ENCODE results near the gene STXBP6.

The STXBP6 gene

DNA sequence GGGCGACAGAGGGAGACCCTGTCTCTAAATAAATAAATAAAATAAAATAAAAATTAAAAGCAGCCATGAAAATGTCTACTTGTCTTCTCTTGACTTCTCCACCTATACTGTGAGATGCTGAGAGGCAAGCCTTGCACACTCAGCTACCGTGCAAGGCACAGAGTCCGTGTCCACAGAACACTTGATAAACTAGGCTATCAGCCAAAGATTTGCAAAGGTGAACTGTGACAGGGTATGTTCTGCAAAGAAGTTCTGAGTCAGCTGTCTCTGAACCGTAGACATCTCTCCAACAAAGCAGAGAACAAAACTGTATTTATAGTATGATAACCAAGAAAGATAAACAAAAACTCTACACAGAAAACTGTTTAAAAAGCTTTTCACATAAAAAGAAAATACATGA is 35.5 kb downstream of the STXBP6 start (continued):
- TF ChIP-seq GLIS3 (CRISPR knock-in tag; IDR thresholded peaks at IDR 0.05) (no peak), ARNTL (CRISPR knock-in tag; IDR thresholded peaks at IDR 0.05; ENCODE audit: borderline replicate concordance, low read depth) (no peak)
- TF ChIP-seq, protein P1, sequence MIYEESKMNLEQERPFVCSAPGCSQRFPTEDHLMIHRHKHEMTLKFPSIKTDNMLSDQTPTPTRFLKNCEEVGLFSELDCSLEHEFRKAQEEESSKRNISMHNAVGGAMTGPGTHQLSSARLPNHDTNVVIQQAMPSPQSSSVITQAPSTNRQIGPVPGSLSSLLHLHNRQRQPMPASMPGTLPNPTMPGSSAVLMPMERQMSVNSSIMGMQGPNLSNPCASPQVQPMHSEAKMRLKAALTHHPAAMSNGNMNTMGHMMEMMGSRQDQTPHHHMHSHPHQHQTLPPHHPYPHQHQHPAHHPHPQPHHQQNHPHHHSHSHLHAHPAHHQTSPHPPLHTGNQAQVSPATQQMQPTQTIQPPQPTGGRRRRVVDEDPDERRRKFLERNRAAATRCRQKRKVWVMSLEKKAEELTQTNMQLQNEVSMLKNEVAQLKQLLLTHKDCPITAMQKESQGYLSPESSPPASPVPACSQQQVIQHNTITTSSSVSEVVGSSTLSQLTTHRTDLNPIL (CRISPR knock-in tag; IDR thresholded peaks at IDR 0.05; ENCODE audit: low read depth), result no peak

DNA sequence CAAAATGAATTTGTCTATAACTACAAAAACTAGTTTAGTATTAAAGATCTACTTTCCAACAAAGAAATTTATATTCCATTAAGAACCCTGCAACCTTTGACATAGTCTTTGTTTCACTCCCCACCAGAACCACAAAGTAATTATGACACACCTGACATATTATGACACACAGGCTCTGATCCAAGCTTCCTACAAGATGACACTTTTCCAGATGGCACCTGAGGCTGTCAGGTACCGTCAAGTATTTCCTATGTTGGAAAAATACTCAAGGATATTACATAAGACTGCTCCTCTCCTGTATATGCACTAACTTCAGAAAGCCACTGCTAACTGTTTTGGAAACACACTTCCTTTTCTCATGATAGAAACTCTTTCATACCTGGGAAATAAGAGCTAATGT is 38.9 kb downstream of the STXBP6 start:
- no peak for ATAC-seq
- TF ChIP-seq ZNF8 (CRISPR knock-in tag; IDR thresholded peaks at IDR 0.05), result no peak
- TF ChIP-seq TCF4 (CRISPR knock-in tag; IDR thresholded peaks at IDR 0.05; ENCODE audit: borderline replicate concordance), result no peak
- TF ChIP-seq BACH2 (CRISPR knock-in tag; IDR thresholded peaks at IDR 0.05; ENCODE audit: borderline replicate concordance), result no peak
- no peak for TF ChIP-seq CSDC2 (CRISPR knock-in tag; IDR thresholded peaks at IDR 0.05)
- TF ChIP-seq ZNF565 (CRISPR knock-in tag; conservative IDR thresholded peaks at IDR 0.05; ENCODE audit: low read depth), result no peak
- TF ChIP-seq ISL1 (CRISPR knock-in tag; IDR thresholded peaks at IDR 0.05), result no peak
- no peak for TF ChIP-seq RARB (CRISPR knock-in tag; IDR thresholded peaks at IDR 0.05)
- TF ChIP-seq, protein P2, sequence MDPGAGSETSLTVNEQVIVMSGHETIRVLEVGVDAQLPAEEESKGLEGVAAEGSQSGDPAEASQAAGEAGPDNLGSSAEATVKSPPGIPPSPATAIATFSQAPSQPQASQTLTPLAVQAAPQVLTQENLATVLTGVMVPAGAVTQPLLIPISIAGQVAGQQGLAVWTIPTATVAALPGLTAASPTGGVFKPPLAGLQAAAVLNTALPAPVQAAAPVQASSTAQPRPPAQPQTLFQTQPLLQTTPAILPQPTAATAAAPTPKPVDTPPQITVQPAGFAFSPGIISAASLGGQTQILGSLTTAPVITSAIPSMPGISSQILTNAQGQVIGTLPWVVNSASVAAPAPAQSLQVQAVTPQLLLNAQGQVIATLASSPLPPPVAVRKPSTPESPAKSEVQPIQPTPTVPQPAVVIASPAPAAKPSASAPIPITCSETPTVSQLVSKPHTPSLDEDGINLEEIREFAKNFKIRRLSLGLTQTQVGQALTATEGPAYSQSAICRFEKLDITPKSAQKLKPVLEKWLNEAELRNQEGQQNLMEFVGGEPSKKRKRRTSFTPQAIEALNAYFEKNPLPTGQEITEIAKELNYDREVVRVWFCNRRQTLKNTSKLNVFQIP (CRISPR knock-in tag; IDR thresholded peaks at IDR 0.05; ENCODE audit: borderline replicate concordance, low read depth), result no peak
- TF ChIP-seq ZNF70 (CRISPR knock-in tag; IDR thresholded peaks at IDR 0.05), result no peak

DNA sequence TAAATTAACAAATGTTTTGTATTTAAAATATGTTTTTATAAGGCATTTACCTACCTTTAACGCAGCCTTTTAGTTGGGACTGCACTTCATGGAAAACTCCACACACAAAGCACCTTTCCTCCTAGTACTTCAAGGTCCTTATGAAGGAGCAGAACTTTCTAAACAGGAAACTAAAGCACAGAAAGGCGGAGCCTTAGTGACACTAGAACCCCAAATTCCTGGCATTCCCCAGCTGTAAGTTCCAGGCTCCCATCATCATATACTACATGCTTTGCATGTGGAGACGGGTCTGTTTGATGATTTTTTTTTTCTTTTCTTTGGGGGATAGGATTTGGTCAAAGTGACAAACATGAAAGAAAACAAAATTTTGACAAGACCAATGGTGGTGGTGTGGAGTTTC is 39.5 kb downstream of the STXBP6 start:
- TF ChIP-seq SNAI2 (CRISPR knock-in tag; IDR thresholded peaks at IDR 0.05), result no peak
- TF ChIP-seq ISL1 (CRISPR knock-in tag; IDR thresholded peaks at IDR 0.05), result no peak
- no peak for TF ChIP-seq ZC3H10 (CRISPR knock-in tag; IDR thresholded peaks at IDR 0.05)
- no peak for TF ChIP-seq OSR1 (CRISPR knock-in tag; IDR thresholded peaks at IDR 0.05)
- no peak for TF ChIP-seq ESRRG (CRISPR knock-in tag; IDR thresholded peaks at IDR 0.05)
- TF ChIP-seq, protein P3, sequence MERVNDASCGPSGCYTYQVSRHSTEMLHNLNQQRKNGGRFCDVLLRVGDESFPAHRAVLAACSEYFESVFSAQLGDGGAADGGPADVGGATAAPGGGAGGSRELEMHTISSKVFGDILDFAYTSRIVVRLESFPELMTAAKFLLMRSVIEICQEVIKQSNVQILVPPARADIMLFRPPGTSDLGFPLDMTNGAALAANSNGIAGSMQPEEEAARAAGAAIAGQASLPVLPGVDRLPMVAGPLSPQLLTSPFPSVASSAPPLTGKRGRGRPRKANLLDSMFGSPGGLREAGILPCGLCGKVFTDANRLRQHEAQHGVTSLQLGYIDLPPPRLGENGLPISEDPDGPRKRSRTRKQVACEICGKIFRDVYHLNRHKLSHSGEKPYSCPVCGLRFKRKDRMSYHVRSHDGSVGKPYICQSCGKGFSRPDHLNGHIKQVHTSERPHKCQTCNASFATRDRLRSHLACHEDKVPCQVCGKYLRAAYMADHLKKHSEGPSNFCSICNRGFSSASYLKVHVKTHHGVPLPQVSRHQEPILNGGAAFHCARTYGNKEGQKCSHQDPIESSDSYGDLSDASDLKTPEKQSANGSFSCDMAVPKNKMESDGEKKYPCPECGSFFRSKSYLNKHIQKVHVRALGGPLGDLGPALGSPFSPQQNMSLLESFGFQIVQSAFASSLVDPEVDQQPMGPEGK (CRISPR knock-in tag; IDR thresholded peaks at IDR 0.05; ENCODE audit: borderline replicate concordance), result no peak
- TF ChIP-seq, protein P4, sequence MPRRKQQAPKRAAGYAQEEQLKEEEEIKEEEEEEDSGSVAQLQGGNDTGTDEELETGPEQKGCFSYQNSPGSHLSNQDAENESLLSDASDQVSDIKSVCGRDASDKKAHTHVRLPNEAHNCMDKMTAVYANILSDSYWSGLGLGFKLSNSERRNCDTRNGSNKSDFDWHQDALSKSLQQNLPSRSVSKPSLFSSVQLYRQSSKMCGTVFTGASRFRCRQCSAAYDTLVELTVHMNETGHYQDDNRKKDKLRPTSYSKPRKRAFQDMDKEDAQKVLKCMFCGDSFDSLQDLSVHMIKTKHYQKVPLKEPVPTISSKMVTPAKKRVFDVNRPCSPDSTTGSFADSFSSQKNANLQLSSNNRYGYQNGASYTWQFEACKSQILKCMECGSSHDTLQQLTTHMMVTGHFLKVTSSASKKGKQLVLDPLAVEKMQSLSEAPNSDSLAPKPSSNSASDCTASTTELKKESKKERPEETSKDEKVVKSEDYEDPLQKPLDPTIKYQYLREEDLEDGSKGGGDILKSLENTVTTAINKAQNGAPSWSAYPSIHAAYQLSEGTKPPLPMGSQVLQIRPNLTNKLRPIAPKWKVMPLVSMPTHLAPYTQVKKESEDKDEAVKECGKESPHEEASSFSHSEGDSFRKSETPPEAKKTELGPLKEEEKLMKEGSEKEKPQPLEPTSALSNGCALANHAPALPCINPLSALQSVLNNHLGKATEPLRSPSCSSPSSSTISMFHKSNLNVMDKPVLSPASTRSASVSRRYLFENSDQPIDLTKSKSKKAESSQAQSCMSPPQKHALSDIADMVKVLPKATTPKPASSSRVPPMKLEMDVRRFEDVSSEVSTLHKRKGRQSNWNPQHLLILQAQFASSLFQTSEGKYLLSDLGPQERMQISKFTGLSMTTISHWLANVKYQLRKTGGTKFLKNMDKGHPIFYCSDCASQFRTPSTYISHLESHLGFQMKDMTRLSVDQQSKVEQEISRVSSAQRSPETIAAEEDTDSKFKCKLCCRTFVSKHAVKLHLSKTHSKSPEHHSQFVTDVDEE (CRISPR knock-in tag; IDR thresholded peaks at IDR 0.05), result no peak
- no peak for TF ChIP-seq ZNF8 (CRISPR knock-in tag; IDR thresholded peaks at IDR 0.05)
- no peak for TF ChIP-seq TCF4 (CRISPR knock-in tag; IDR thresholded peaks at IDR 0.05; ENCODE audit: borderline replicate concordance)
- no peak for ATAC-seq

DNA sequence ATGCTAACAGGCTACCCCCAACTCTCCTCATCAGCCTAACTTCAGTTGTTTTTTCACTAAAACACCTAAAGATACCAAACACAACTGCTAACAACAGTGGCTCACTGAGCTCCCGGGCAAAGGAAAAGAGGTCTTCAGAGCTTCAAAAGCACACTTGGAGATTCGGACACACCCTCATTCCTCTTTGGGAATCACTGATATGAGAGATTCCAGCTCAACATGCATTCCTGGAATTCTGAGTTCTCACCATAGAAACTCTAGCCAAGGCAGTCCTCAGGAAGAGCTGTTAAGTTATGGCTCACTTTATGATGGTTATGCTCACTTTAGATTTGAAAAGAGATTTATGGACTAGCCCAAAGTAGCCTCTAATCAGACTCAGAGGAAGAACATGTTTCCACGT is 40.1 kb downstream of the STXBP6 start:
- no peak for TF ChIP-seq ZNF70 (CRISPR knock-in tag; IDR thresholded peaks at IDR 0.05)
- TF ChIP-seq ZC3H10 (CRISPR knock-in tag; IDR thresholded peaks at IDR 0.05), result no peak
- TF ChIP-seq OSR1 (CRISPR knock-in tag; IDR thresholded peaks at IDR 0.05), result no peak
- TF ChIP-seq, protein P1 (CRISPR knock-in tag; IDR thresholded peaks at IDR 0.05; ENCODE audit: low read depth), result no peak
- TF ChIP-seq RARB (CRISPR knock-in tag; IDR thresholded peaks at IDR 0.05), result no peak
- no peak for TF ChIP-seq TOX (CRISPR knock-in tag; IDR thresholded peaks at IDR 0.05; ENCODE audit: borderline replicate concordance)
- no peak for TF ChIP-seq SNAI2 (CRISPR knock-in tag; IDR thresholded peaks at IDR 0.05)
- TF ChIP-seq ZNF565 (CRISPR knock-in tag; conservative IDR thresholded peaks at IDR 0.05; ENCODE audit: low read depth), result no peak
- no peak for TF ChIP-seq ZFP30 (CRISPR knock-in tag; IDR thresholded peaks at IDR 0.05)
- no peak for TF ChIP-seq BACH2 (CRISPR knock-in tag; IDR thresholded peaks at IDR 0.05; ENCODE audit: borderline replicate concordance)
- no peak for TF ChIP-seq PPARA (CRISPR knock-in tag; IDR thresholded peaks at IDR 0.05; ENCODE audit: borderline replicate concordance)
- ATAC-seq, result no peak
